Dermis microvascular lymphatic vessel endothelial cell (primary cell): ENCODE data around the gene SFMBT2. TPM values are rescaled to one million over a fixed set of nuclear protein-coding genes. Genes with fewer than 3 reads are reported as not detected.
A peak's percentile ranks its signal among the peaks of the same experiment; 100 is the strongest.

Experiments used
- DNase-seq, 2 donors: peaks; one replicate each; pipeline versions ENCODE4 v3.0.0 to v3.0.0-alpha.2; 2010; ENCODE audit warnings: low read depth in 2 of 2
- total RNA-seq: library from RNA; depleted of rRNA; stranded (reverse); fragments of >200 nt; gene quantifications from 2 replicates; pipeline ENCODE4 v1.2.1, GENCODE V29; 2014

SFMBT2 gene
- total RNA-seq, 1 donor from 2014 or later: 0.90 TPM

GRCh38 chr10:7425691-7426090, 14.9 kb upstream of the SFMBT2 start:
- no peak for DNase-seq

GRCh38 chr10:7424919-7425318, 14.1 kb upstream of the SFMBT2 start:
- no peak for DNase-seq

GRCh38 chr10:7424315-7424714, 13.5 kb upstream of the SFMBT2 start:
- no peak for DNase-seq

- DNase-seq: no peak
These were observed 12.7 kb upstream of the SFMBT2 start for GRCh38 chr10:7423521-7423920.

- DNase-seq: no peak
These were observed 10.7 kb upstream of the SFMBT2 start for GRCh38 chr10:7421526-7421925.

GRCh38 chr10:7419998-7420397, 9.2 kb upstream of the SFMBT2 start:
- no peak for DNase-seq

GRCh38 chr10:7417807-7418206, 7.0 kb upstream of the SFMBT2 start:
- DNase-seq: no peak

GRCh38 chr10:7417103-7417623, 6.3 kb upstream of the SFMBT2 start:
- peak; percentile 48 to 52 for DNase-seq

GRCh38 chr10:7414766-7415165, 3.9 kb upstream of the SFMBT2 start:
- no peak for DNase-seq

GRCh38 chr10:7412928-7413282, 2.1 kb upstream of the SFMBT2 start:
- no peak for DNase-seq

- DNase-seq: no peak
These were observed 1.5 kb upstream of the SFMBT2 start for GRCh38 chr10:7412237-7412927.

GRCh38 chr10:7411671-7412128, 866 bp upstream of the SFMBT2 start:
- no peak for DNase-seq

GRCh38 chr10:7410301-7410861, 453 bp downstream of the SFMBT2 start:
- DNase-seq: peak in 1 of 2 donors; percentile 11

- DNase-seq: no peak
These were observed 1.1 kb downstream of the SFMBT2 start for GRCh38 chr10:7409732-7410168.

- no peak for DNase-seq
These were observed 1.6 kb downstream of the SFMBT2 start for GRCh38 chr10:7409045-7409731.

- peak in 1 of 2 donors; percentile 22 for DNase-seq
These were observed 2.4 kb downstream of the SFMBT2 start for GRCh38 chr10:7408291-7409044.

- DNase-seq: no peak
These were observed 3.2 kb downstream of the SFMBT2 start for GRCh38 chr10:7407368-7408290.

- no peak for DNase-seq
These were observed 4.0 kb downstream of the SFMBT2 start for GRCh38 chr10:7406712-7407333.

- DNase-seq: peak; percentile 35 to 64
These were observed 5.2 kb downstream of the SFMBT2 start for GRCh38 chr10:7405637-7406036.

GRCh38 chr10:7403620-7404019, 7.2 kb downstream of the SFMBT2 start:
- DNase-seq: no peak
